LNCAP (cell line): ENCODE data around the gene NTPCR.

Source experiments
- TF ChIP-seq, protein P1 (sequence below): fragments of 450-650 bp; IDR thresholded peaks from 2 replicates; pipeline ENCODE4 v1.5.1; 2017; ENCODE audit warnings: mild to moderate bottlenecking

NTPCR gene

DNA sequence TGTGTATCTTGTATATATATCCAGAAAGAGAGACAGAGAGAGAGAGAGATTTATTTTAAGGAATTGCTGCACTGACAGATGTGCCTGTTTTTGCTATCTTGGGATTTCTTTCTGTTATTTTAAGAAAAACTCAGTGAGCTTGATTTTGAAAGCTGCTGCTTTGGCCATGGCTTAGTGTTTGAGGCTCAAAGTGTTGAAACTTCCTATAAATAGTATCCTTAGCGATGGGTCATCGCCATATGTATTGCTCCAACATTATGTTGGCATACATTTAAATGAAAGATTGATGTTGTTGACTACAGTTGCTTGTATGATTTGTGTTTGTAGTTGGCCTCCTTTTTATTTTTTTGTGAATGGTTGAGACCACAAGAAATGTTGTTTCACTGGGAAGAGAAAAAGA, 29.0 kb upstream of the NTPCR start:
- TF ChIP-seq, protein P1, sequence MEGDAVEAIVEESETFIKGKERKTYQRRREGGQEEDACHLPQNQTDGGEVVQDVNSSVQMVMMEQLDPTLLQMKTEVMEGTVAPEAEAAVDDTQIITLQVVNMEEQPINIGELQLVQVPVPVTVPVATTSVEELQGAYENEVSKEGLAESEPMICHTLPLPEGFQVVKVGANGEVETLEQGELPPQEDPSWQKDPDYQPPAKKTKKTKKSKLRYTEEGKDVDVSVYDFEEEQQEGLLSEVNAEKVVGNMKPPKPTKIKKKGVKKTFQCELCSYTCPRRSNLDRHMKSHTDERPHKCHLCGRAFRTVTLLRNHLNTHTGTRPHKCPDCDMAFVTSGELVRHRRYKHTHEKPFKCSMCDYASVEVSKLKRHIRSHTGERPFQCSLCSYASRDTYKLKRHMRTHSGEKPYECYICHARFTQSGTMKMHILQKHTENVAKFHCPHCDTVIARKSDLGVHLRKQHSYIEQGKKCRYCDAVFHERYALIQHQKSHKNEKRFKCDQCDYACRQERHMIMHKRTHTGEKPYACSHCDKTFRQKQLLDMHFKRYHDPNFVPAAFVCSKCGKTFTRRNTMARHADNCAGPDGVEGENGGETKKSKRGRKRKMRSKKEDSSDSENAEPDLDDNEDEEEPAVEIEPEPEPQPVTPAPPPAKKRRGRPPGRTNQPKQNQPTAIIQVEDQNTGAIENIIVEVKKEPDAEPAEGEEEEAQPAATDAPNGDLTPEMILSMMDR: no peak

DNA sequence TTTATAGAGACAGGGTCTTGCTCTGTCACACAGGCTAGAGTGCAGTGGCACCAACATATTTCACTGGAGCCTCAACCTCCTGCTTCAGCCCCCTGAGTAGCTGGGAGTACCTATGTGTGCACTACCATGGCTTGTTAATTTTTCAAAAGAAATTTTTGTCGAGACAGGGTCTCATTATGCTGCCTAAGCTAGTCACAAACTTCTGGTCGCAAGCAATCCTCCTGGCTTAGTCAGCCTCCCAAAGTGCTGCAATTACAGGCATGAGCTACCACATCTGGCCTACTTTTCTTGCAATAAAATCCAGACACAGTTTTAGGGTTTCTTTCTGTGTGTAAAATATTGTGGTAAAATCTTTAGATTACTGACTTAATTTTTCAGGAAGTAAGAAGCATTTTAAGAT, 27.9 kb upstream of the NTPCR start:
- TF ChIP-seq, protein P1: no peak

DNA sequence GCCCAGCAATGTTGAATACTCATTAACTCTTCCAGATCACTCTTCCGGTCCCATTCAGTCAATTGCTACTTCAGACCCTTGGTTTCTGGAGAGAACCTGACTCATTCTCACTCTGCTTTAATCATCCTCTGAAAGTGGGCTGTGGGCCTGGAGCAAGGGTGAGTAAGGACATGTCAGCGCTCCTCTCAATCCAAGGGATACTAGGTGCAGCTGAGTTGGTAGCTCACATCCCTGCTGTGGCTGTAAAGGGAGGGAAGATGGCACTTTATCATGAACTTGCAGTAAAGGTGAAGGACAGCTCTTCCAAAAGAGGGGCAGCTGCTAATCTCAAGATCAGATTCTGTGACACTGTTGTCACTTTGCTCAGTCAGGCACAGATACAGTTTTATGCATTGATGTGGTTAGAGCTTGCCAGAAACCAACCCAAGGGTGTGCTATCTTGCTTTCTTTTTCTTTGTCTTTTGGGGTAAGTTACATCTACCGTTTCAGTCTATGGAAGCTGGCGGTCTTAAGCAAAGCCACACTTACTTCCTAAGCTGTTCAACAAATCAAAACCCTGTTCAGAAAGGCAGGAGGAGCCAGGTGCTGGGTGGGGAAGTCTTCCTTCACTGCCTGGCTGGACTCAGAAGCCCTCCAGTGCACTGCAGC, 26.5 kb upstream of the NTPCR start:
- TF ChIP-seq, protein P1: no peak

DNA sequence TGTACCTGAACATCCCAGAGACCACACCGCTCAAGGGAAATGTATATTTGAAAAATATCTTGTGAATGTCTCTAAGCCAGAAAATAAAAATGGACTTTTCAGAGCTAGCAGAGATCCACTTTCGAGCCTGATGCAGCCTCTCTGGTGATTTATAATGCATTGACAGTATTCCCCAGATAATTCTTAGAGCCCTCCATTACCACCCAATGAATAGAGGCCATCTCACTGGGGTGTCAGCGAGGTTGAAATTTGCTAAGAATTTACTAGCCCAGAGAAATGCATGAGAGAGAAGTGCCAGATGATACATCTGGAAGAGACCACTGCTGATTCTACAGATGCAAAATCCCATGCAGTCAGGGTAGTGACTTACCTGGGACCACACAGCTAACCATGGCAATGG, 25.5 kb upstream of the NTPCR start:
- TF ChIP-seq, protein P1: no peak

DNA sequence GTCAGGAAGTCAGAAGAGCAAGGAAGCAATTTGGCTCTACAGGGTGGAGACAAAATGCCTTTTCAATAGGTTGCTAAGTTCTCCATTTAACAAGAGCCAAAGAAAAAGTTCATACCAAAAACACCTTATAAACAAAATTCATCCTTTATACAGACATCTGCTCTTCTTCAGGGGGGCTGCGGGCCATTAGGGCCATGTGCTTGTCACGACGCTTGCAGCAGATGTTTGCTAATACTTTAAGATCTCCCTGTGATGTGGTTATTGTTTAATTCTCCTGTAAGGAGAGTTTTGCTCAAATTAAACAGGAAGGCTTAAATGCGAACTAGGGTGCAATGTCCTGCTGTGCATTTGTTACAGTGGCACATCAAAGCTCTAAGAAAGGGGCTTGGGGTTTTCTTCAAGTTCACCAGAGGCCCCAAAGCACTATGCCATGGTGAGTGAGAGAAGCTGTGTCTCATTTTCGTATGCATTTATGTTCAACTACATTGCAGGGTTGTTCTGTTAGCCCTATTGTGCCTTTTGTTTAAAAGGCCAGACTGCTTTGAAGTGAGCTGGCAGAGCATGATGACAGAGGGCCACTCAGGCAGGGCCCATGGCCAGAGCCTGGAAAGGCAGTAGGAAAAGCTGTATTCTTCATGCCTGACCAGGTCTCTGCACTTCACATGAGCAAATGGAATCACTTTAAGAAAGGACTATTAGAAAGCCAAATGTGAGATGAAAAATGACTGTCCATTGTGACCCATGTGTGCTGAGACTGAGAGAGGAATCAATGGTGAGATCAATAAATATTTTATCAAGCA, 24.8 kb upstream of the NTPCR start:
- TF ChIP-seq, protein P1: no peak

DNA sequence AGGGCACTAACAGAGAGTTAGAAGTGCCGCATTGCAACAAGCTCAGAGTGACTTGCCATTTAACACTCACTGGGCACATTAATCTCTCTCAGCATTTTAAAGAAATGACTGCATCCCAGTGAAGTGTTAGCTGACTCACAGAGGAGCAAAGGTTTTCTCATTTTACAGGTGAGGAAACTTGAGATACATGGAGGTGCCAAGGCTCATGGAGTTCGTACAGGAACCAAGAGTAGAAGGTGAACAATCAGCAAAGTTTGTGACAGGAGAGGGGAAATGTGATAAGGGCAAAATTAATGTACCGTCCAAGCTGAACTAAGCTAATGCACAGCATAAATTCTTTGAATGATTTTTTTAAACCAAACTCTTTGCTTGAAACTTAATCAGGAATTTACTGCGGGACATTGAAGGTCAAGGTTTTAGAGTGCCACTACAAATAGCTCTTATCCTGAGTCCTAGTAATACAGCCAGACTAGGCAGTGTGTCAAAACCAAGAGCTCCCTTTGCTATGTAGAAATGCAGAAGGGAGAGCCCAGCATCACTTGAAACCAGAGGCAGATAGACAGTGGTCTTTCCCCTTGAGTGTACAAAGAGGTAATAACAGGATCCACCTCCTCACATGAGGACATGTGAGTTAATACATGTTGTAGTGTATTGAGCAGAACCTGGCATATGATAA, 22.4 kb upstream of the NTPCR start:
- TF ChIP-seq, protein P1: no peak

DNA sequence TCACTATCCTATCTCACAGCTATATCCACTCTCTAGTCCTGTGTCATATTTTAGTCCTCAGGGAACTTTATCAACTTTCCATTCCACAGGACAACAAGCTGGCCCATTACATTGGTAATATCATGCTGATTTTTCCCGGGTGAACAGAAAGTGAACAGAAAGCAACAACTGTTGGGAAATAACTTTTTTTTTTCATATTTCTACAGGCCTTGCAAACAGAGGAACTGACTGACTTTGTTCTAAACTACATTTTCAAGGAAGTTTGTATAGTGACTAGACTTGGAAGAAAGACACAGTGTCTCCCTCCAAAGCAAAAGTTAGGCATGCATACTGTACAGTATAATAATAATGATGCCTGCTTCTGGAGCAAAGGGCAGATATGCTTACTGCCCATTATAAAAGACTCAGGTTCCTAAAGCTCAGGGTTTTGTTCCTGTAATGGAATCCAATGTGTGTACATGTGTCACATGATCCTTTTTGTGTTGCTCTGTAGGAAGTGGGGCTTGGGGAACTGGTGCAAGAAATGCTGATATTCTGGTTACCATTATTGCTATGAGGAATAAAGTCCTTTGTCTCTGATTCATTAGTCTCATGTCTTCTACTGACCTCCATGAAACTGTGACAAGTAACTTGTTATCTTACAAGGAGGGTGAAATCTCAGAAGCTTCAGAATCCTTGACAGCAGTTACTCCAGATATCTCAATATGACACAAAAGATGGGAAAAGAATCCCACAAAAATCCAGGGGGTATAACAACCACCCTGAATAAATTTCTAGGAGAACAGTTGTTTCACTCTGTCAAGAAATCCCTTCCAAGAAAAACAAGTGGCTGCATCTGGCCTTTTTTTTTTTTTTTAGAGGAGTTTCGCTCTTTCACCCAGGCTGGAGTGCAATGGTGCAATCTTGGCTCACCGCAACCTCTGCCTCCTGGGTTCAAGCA, 17.7 kb upstream of the NTPCR start:
- TF ChIP-seq, protein P1: no peak
